GM18508 (cell line): ENCODE data around the gene TMEM30B.

Experiments used
- ATAC-seq: cut with Tn5 transposase; IDR thresholded peaks from one replicate; pipeline ENCODE4 v1.9.1; 2021; ENCODE audit warnings: moderate number of reproducible peaks; ENCODE audit not compliant: insufficient read depth, unreplicated experiment

The TMEM30B gene

DNA sequence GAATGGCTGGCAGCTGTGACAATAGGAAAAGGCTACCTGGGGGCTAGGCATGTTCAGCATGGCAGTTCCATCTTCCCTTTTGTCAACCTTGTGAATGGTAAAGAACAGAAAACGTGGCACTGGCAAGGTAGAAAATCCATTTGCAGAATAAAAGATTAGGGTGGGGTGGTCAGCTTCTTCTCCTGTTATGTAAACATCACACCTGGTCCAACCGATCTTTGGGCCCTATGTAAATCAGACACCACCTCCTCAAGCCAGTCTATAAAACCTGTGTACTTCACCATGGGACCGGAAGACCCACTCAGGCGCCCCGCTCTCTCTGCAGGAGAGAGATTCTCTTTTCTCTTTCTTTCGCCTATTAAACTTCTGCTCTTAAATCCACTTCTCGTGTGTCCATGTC is 19.6 kb upstream of the TMEM30B start:
- ATAC-seq: no peak

- ATAC-seq: no peak
Measured at GRCh38 chr14:61300209-61300608, 19.1 kb upstream of the TMEM30B start.

DNA sequence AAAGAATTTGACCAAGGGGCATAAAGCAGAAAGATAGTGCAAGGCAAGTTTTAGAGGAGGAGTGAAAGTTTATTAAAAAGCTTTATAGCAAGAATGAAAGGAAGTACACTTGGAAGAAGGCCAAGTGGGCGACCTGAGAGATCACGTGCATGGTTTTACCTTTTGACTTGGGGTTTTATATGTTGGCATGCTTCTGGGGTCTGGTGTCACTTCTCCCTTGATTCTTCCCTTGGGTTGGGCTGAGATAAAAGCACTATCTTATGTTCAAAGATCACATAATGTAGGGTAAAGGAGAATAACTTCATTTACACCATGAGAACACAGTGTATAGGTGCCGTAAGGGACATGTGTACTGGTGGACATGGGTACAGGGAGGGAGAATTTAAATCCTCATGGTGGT is 17.7 kb upstream of the TMEM30B start:
- ATAC-seq: no peak

DNA sequence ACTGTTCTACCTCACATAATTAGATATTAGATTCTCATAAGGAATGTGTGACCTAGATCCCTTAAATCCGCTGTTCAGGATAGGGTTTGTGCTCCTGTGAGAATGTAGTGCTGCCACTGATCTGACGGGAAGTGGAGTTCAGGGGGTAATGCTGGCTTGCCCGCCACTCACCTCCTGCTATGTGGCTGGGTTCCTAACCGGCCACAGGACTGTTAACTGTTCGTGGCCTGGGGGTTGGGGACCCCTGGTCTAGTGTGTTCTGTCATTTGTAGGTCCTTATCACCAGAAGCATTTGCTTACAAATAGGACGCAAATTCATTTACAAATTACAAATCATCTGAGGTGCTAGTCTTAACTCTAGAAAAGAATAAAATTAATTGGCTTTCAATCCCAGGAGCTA is 16.4 kb upstream of the TMEM30B start:
- no peak for ATAC-seq

GRCh38 chr14:61296719-61297502 is 15.8 kb upstream of the TMEM30B start:
- no peak for ATAC-seq

DNA sequence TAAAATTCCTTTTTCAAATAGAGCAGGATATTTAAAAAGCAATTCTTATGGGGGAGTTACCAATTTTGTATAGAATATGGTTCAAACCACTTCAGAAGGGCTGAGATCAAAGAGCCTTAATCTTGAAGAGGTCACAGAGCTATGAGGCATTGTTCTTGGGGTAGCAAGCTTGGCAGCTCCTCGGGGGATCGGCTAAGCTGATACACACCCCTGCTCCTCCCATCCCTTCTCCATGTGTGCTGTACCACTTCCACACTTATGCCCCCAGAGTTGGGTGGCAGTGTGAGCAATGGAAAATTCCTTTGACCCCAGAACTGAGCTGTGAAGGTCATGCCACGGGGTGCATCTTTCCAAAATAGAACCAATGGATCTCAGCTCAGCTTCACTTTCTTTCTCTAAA is 15.0 kb upstream of the TMEM30B start:
- ATAC-seq: no peak

- ATAC-seq: no peak
Measured at GRCh38 chr14:61290701-61291100, 9.6 kb upstream of the TMEM30B start.

DNA sequence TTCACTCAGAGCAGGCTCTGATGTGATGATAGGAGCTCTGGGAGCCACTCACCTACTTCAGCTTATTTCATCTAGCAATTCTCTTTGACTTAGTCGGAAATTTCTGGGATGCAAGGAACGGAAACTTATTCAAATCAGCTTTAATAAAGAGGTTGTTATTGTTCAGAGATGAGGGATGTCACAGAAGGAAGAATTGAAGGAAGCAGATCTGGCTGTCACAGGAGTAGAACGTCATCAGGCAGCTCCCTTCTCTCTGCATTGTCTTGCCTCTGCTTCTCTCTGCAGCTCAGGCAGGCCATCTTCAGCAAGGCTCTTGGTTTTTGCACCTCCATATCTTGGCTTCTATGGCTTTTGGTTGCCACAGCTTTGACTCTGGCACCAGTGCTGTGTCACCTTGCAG is 7.6 kb upstream of the TMEM30B start:
- no peak for ATAC-seq

DNA sequence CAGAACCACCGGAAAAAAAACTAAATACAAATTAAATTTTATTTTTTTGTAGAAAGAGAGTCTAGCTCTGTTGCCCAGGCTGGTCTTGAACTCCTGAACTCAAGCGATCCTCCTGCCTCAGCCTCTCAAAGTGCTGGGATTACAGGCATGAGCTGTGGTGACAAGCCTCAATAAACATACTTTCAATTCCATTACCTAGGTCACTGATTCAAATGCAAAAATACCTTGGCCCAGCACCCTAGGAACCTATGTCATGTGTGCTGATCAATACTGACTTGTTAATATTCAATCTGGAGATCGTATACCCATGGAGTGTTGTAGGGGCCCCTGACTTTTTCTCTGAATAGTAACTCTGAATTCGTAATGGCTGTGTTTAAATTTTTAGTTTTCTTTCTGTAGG is 7.1 kb upstream of the TMEM30B start:
- no peak for ATAC-seq

DNA sequence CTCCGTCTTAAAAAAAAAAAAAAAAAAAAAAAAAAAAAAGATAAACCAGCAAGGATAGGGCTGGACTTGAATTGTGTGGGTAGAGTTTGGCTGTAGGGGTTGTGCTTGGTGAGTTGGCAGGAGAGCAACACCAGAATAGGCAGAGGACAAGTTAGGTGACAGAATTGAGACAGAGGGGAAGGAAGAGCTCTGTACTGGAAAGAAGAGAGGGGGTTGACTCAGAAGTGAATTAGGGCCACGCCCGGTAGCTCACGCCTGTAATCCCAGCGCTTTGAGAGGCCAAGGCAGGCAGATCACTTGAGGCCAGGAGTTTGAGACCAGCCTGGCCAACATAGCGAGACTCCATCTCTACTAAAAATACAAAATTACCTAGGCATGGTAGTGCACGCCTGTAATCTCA is 6.1 kb upstream of the TMEM30B start:
- ATAC-seq: no peak

DNA sequence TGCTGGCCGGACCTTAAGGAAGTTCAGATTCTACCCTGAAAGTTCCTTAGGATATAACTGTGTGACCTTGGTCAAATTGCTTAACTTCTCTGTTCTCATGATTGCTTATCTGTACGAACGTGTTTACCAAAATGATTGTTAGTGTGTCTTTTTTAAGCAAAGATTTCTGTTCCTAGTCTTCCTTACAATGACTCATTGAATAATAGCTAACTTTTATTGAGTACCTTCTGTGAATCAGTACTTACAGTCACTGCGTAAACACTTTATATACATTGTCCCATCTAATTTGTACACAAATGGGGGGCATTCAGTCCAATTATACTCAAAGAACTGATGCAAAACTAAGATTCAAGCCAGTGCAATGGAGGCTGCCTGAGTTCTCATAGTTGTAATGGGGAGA is 4.2 kb upstream of the TMEM30B start:
- ATAC-seq: no peak

DNA sequence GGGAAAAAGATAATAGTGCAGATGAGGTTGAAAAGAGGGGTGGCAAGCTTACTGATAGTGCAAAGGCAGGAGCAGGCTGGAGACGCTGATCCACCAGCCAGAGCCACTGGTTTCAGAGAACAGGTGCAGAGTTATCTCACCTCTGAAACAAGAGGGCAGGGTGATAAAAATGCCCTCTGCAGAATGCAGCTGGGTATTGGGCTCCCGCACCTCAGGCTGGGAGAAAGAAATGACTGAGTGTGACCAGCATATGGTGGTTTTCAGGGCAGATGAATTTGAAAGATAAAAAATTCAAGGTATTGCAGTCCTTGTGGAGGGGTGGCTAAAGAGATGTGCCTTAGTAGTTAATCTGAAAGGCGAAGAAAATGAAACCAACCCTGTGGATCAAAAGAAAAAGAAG is 2.9 kb upstream of the TMEM30B start:
- ATAC-seq: no peak

DNA sequence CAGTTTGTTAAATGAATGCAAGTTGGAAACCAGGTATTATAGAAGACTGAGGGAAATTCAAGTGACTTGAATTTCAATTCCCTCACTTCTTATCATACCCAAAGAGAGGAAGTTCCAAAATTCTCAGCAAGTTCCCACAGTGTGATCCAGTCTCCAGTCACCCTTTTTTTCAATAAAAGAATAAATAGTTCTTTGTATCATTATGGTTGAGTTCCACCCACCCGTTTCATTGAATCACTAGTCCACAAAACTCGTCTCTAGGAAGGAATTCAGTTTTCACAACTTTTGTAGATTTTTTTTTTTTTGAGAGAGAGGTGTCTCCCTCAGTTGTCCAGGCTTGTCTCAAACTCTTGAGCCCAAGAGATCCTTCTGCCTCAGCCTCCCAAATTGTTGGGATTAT is 1.6 kb upstream of the TMEM30B start:
- no peak for ATAC-seq

DNA sequence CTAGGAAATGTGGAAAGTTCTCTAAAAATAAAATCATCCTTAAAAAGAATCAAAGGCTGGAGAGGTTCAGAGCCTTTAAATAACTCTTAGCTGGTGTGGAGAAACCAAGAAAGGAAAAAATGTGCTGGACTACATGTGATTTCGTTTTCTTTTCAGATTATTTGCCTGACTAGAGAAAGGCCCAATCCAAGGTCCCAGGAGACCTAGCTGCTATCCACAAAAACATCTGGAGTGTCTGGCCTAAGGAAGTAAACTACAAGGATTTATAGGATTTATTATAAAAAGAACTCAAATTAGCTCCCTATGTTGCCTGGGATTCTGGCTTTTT is 774 bp upstream of the TMEM30B start:
- ATAC-seq: no peak

DNA sequence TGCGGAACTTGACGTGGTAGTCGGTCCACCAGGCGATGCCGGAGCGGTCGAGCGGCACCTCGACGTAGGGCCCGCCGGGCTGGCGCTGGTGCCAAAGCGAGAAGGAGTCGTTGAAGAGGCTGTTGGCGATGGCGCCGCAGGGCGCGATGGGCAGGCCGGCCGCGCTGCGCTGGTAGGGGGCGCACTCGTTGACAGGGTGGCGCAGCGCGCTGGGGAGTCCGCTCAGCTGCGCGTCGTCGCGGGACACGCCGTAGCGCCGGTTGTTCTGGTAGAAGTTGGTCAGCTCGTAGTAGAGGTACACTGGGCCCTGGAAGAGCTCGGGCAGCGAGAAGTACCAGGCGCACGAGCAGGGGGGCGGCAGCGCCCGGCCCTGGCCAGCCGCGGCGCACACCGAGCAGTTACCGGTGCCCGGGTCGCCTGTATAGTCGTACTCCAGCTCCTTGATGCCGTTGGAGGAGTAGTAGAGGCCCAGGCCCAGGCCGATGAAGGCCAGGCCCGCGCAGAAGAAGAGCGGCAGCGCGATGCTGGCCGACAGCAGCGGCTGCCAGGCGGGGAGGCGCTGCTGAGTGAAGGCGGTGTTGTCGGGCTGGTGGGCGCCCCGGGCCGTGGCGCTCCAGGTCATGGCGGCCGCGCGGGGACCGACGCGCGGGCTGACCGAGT is 482 bp downstream of the TMEM30B start:
- ATAC-seq: no peak

GRCh38 chr14:61280092-61280525 is 1.0 kb downstream of the TMEM30B start:
- no peak for ATAC-seq

GRCh38 chr14:61279082-61279481 is 2.1 kb downstream of the TMEM30B start:
- no peak for ATAC-seq

DNA sequence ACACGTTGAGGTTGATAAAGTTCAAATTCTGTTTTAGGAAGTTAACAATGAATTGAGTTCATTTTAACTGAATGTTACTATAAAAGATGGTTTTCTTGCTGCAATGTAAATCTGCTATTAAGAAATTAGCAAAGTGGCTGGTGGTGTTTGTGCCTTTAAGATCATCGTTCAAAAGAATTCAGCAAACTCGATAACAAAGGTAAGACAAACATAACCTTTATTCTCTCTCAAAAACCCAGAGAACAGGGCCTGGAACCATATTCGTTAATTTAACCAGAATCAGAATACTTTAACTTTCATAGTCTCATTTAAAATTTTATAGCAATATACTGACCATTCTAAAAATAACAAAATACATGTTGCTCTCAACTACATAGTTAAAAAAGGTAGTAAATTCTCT is 3.4 kb downstream of the TMEM30B start:
- ATAC-seq: no peak

- no peak for ATAC-seq
Measured at GRCh38 chr14:61277232-61277631, 3.9 kb downstream of the TMEM30B start.

- no peak for ATAC-seq
Measured at GRCh38 chr14:61271552-61271951, 9.6 kb downstream of the TMEM30B start.

GRCh38 chr14:61270714-61271113 is 10.4 kb downstream of the TMEM30B start:
- no peak for ATAC-seq
